Nephron (organoid): ENCODE data around the gene UQCRQ.

Experiments
- H3K27ac Mint-ChIP-seq, 3 experiments: 2 replicates each; pipeline ENCODE4 v1.8.0; 2020; ENCODE audit warnings: mixed read lengths in 3 of 3, mild to moderate bottlenecking in 2 of 3, moderate library complexity in 1 of 3
- H3K27me3 Mint-ChIP-seq: 2 replicates; pipeline ENCODE4 v1.8.0; 2021; ENCODE audit warnings: low read depth, mild to moderate bottlenecking, moderate library complexity, mixed read lengths
- H3K36me3 Mint-ChIP-seq: 2 replicates; pipeline ENCODE4 v1.8.0; 2020; ENCODE audit warnings: low read depth, mixed read lengths
- H3K4me1 Mint-ChIP-seq: 2 replicates; pipeline ENCODE4 v1.8.0; 2020; ENCODE audit warnings: mixed read lengths
- H3K4me3 Mint-ChIP-seq, 3 experiments: 2 replicates each; pipeline ENCODE4 v1.8.0; 2020; ENCODE audit warnings: mild to moderate bottlenecking in 3 of 3, mixed read lengths in 3 of 3, moderate library complexity in 2 of 3
- H3K9me3 Mint-ChIP-seq: 2 replicates; pipeline ENCODE4 v1.8.0; 2020; ENCODE audit warnings: mixed read lengths
- CTCF ChIP-seq, 3 experiments: fragments of 200-600 bp; sonication (generic); IDR thresholded peaks; one replicate each; pipeline ENCODE4 v1.5.0; 2021; ENCODE audit warnings: antibody characterized with exemption in 3 of 3; ENCODE audit not compliant: unreplicated experiment in 3 of 3

Gene UQCRQ

GRCh38 chr5:132883261-132883834, 16.9 kb downstream of the UQCRQ start:
- Mint-ChIP-seq H3K36me3 (peaks cover 85% of the 10 kb centered on the region), H3K27ac (peak overlapping the region in 1 of 3 experiments; percentile 27), H3K9me3 (no peaks in the 10 kb centered on the region), H3K27me3 (no peaks in the 10 kb centered on the region), H3K4me1 (peaks cover 2% of the 10 kb centered on the region), H3K4me3 (no peak overlapping the region)
- TF ChIP-seq CTCF (IDR thresholded peaks at IDR 0.05; ENCODE audit: unreplicated experiment in 3 of 3): peak; percentile 59 to 72 (median 63)

GRCh38 chr5:132884548-132884947, 18.1 kb downstream of the UQCRQ start:
- Mint-ChIP-seq H3K36me3 (peaks cover 79% of the 10 kb centered on the region), H3K9me3 (no peaks in the 10 kb centered on the region), H3K27ac (no peak overlapping the region), H3K4me3 (no peak overlapping the region), H3K27me3 (no peaks in the 10 kb centered on the region), H3K4me1 (no peaks in the 10 kb centered on the region)
- no peak for TF ChIP-seq CTCF (IDR thresholded peaks at IDR 0.05; ENCODE audit: unreplicated experiment in 3 of 3)

- no peaks in the 10 kb centered on the region for H3K27me3 Mint-ChIP-seq
- H3K4me3 Mint-ChIP-seq: no peak overlapping the region
Measured at GRCh38 chr5:132886064-132886823, 19.8 kb downstream of the UQCRQ start.

GRCh38 chr5:132887283-132887682, 20.8 kb downstream of the UQCRQ start:
- H3K36me3 Mint-ChIP-seq: peaks cover 79% of the 10 kb centered on the region
- H3K27ac Mint-ChIP-seq: no peak overlapping the region
- no peak for TF ChIP-seq CTCF (IDR thresholded peaks at IDR 0.05; ENCODE audit: unreplicated experiment in 3 of 3)
- H3K4me3 Mint-ChIP-seq: no peak overlapping the region
- H3K4me1 Mint-ChIP-seq: no peaks in the 10 kb centered on the region
- no peaks in the 10 kb centered on the region for H3K9me3 Mint-ChIP-seq
- H3K27me3 Mint-ChIP-seq: no peaks in the 10 kb centered on the region

More at GRCh38 chr5:132886064-132886823, 19.8 kb downstream of the UQCRQ start:
- Mint-ChIP-seq H3K27ac (no peak overlapping the region), H3K4me1 (no peaks in the 10 kb centered on the region), H3K36me3 (peaks cover 78% of the 10 kb centered on the region), H3K9me3 (no peaks in the 10 kb centered on the region)
- no peak for TF ChIP-seq CTCF (IDR thresholded peaks at IDR 0.05; ENCODE audit: unreplicated experiment in 3 of 3)

- TF ChIP-seq CTCF (IDR thresholded peaks at IDR 0.05; ENCODE audit: unreplicated experiment in 3 of 3): no peak
- no peak overlapping the region for H3K27ac Mint-ChIP-seq
- H3K9me3 Mint-ChIP-seq: no peaks in the 10 kb centered on the region
- no peak overlapping the region for H3K4me3 Mint-ChIP-seq
- peaks cover 80% of the 10 kb centered on the region for H3K36me3 Mint-ChIP-seq
- no peaks in the 10 kb centered on the region for H3K4me1 Mint-ChIP-seq
- H3K27me3 Mint-ChIP-seq: no peaks in the 10 kb centered on the region
Measured at GRCh38 chr5:132889501-132889900, 23.1 kb downstream of the UQCRQ start.

- H3K27ac Mint-ChIP-seq: no peak overlapping the region
- H3K4me3 Mint-ChIP-seq: no peak overlapping the region
- peaks cover 78% of the 10 kb centered on the region for H3K36me3 Mint-ChIP-seq
- TF ChIP-seq CTCF (IDR thresholded peaks at IDR 0.05; ENCODE audit: unreplicated experiment in 3 of 3): no peak
- H3K9me3 Mint-ChIP-seq: no peaks in the 10 kb centered on the region
- H3K27me3 Mint-ChIP-seq: no peaks in the 10 kb centered on the region
- no peaks in the 10 kb centered on the region for H3K4me1 Mint-ChIP-seq
Measured at GRCh38 chr5:132890817-132891216, 24.4 kb downstream of the UQCRQ start.
